Sigmoid colon (tissue), 4 donors: ENCODE results near the gene LGSN.
"Not testable (repeated sequence)": the region's sequence is repeated elsewhere in the genome, so short reads cannot be mapped to it uniquely, and the experiment has no call there.

ENCODE experiments used
- EP300 ChIP-seq, 4 donors: sonication (generic); formaldehyde crosslinking; IDR thresholded peaks; one replicate each; pipeline ENCODE4 v1.6.1; 2017; ENCODE audit warnings: antibody characterized with exemption in 4 of 4
- POLR2A ChIP-seq, 2 donors: fragments of 450-650 bp; IDR thresholded peaks; one replicate each; pipeline ENCODE4 v1.6.1; 2016; ENCODE audit warnings: antibody characterized with exemption in 2 of 2, mild to moderate bottlenecking in 2 of 2, moderate library complexity in 2 of 2
- POLR2AphosphoS5 ChIP-seq, 4 donors: sonication (generic); formaldehyde crosslinking; IDR thresholded peaks; one replicate each; pipeline ENCODE4 v1.6.1; 2017; ENCODE audit warnings: antibody characterized with exemption in 4 of 4
- TF ChIP-seq, protein P1 (sequence below), 4 experiments: fragments of 450-650 bp in 3 of 4; fragments of 200-600 bp in 1 of 4; IDR thresholded peaks; one replicate each; pipeline ENCODE4 v1.5.1; 2016 to 2019; ENCODE audit warnings: antibody characterized with exemption in 4 of 4, mild to moderate bottlenecking in 3 of 4, moderate library complexity in 2 of 4

DNA sequence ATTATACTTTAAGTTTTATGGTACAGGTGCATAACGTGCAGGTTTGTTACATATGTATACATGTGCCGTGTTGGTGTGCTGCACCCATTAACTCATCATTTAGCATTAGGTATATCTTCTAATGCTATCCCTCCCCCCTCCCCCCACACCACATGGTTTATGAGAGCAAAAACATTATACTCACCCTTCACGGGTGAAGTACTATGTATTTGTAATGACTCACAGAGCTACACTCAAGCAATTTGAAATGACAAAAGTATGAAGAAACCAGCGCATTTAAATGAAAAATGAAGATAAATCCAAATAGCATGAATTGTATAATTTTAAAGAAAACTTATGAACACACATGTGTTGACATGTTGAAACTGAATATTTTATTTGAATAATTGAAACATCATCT is 93.8 kb downstream of the LGSN start:
- not testable (repeated sequence) for TF ChIP-seq POLR2A, EP300, POLR2AphosphoS5 (IDR thresholded peaks at IDR 0.05)
- TF ChIP-seq, protein P1, sequence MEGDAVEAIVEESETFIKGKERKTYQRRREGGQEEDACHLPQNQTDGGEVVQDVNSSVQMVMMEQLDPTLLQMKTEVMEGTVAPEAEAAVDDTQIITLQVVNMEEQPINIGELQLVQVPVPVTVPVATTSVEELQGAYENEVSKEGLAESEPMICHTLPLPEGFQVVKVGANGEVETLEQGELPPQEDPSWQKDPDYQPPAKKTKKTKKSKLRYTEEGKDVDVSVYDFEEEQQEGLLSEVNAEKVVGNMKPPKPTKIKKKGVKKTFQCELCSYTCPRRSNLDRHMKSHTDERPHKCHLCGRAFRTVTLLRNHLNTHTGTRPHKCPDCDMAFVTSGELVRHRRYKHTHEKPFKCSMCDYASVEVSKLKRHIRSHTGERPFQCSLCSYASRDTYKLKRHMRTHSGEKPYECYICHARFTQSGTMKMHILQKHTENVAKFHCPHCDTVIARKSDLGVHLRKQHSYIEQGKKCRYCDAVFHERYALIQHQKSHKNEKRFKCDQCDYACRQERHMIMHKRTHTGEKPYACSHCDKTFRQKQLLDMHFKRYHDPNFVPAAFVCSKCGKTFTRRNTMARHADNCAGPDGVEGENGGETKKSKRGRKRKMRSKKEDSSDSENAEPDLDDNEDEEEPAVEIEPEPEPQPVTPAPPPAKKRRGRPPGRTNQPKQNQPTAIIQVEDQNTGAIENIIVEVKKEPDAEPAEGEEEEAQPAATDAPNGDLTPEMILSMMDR (IDR thresholded peaks at IDR 0.05), result not testable (repeated sequence)
